Smooth muscle cell (in vitro differentiated cells): ENCODE results near the gene LRBA. TPM values are rescaled to one million over a fixed set of nuclear protein-coding genes. Genes with fewer than 3 reads are reported as not detected.

Experiments used
- DNase-seq: peaks from one replicate; lab custom pipeline; 2025; ENCODE audit not compliant: unreplicated experiment; lab: John Stamatoyannopoulos, UW
- H2AFZ ChIP-seq: fragments of 200-600 bp; sonication (generic); 2 replicates; pipeline ENCODE4 v1.6.0; 2016; ENCODE audit warnings: antibody characterized with exemption, low read depth, mild to moderate bottlenecking
- H3F3A ChIP-seq: fragments of 200-600 bp; sonication (generic); 2 replicates; pipeline ENCODE4 v1.6.0; 2017; ENCODE audit warnings: antibody characterized with exemption, low read depth
- H3K27ac ChIP-seq: fragments of 200-600 bp; sonication (generic); 2 replicates; pipeline ENCODE4 v1.5.1; 2016; ENCODE audit warnings: low read depth, mild to moderate bottlenecking
- H3K27me3 ChIP-seq: fragments of 200-600 bp; sonication (generic); 2 replicates; pipeline ENCODE4 v1.6.1; 2016; ENCODE audit warnings: low read depth, mild to moderate bottlenecking
- H3K36me3 ChIP-seq: fragments of 200-600 bp; sonication (generic); 2 replicates; pipeline ENCODE4 v1.5.1; 2016; ENCODE audit warnings: low read depth
- H3K4me1 ChIP-seq: fragments of 200-600 bp; sonication (generic); 2 replicates; pipeline ENCODE4 v1.5.1; 2016; ENCODE audit warnings: low read depth
- H3K4me2 ChIP-seq: fragments of 200-600 bp; sonication (generic); 2 replicates; pipeline ENCODE4 v1.6.0; 2016; ENCODE audit warnings: mild to moderate bottlenecking
- H3K4me3 ChIP-seq: fragments of 200-600 bp; sonication (generic); 2 replicates; pipeline ENCODE4 v1.5.1; 2016; ENCODE audit warnings: mild to moderate bottlenecking
- H3K79me2 ChIP-seq: fragments of 200-600 bp; sonication (generic); 2 replicates; pipeline ENCODE4 v1.6.0; 2016; ENCODE audit warnings: low read depth, mild to moderate bottlenecking
- H3K9ac ChIP-seq: fragments of 200-600 bp; sonication (generic); 2 replicates; pipeline ENCODE4 v1.6.0; 2016; ENCODE audit warnings: low read depth
- H3K9me3 ChIP-seq: fragments of 200-600 bp; sonication (generic); replicated peaks from 2 replicates; pipeline ENCODE4 v1.5.1; 2016; ENCODE audit warnings: low read depth
- H4K20me1 ChIP-seq: fragments of 200-600 bp; sonication (generic); 2 replicates; pipeline ENCODE4 v1.6.0; 2016; ENCODE audit warnings: low read depth
- CTCF ChIP-seq: fragments of 200-600 bp; sonication (generic); IDR thresholded peaks from 2 replicates; pipeline ENCODE4 v1.5.1; 2017; ENCODE audit warnings: borderline replicate concordance, mild to moderate bottlenecking, antibody characterized with exemption; ENCODE audit not compliant: insufficient read depth, poor library complexity, severe bottlenecking
- WGBS: methylation state at CpG from one replicate; pipeline ENCODE4 v1.1.7; 2016; ENCODE audit warnings: low lambda C conversion rate; 5-methylcytosine and 5-hydroxymethylcytosine counted together
- polyA plus RNA-seq: library from polyadenylated mRNA; unstranded; fragments of >200 nt; fragmentation: Nextera tagmentation; extraction: Ambion mirVana; gene quantifications from 2 replicates; pipeline ENCODE4 v1.2.1, GENCODE V29; 2016
- total RNA-seq: library from RNA; depleted of rRNA; stranded (reverse); fragments of >200 nt; gene quantifications from 2 replicates; pipeline ENCODE4 v1.2.3, GENCODE V29; 2014

LRBA gene
- total and polyA plus RNA-seq, 2 experiments from 2014 or later, result 1.6 to 26.2 TPM

GRCh38 chr4:150306719-150307118 is 708.4 kb downstream of the LRBA start:
- Histone ChIP-seq H3K4me2 (no peak overlapping the region), H3K4me3 (no peak overlapping the region), H3K36me3 (no peaks in the 10 kb centered on the region), H3K27me3 (no peaks in the 10 kb centered on the region), H3K4me1 (peaks cover 17% of the 10 kb centered on the region), H2AFZ (no peak overlapping the region), H3K79me2 (no peaks in the 10 kb centered on the region), H3F3A (no peaks in the 10 kb centered on the region), H3K27ac (no peak overlapping the region), H3K9ac (no peak overlapping the region), H4K20me1 (no peaks in the 10 kb centered on the region), H3K9me3 (no peaks in the 10 kb centered on the region)
- DNase-seq, result no peak
- 94% methylated on average over 1 of the region's 1 CpG for WGBS
- TF ChIP-seq CTCF, result no peak

DNA sequence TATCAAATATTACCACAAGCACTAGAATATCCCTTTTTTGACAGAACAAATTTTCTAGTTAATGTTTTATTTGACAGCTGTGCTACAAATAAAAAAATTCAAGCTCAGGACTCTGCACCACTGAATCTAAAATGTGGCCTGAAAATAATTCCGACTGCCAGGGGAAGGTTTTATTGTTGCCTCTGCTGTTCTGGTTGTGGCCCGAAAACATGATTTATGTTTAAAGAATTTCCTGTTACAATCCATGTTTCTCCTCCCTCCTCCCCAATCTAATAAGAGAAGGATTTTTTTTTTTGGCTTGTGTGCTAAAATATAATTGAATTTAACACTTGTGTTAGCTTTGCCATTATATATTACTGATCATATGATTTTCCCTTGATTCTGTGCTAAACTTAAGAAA is 709.1 kb downstream of the LRBA start:
- 11% methylated on average over 2 of the region's 2 CpGs for WGBS
- no peaks in the 10 kb centered on the region for H3K9me3 ChIP-seq
- peak overlapping the region; percentile 17 for H3K9ac ChIP-seq
- peaks cover 18% of the 10 kb centered on the region for H3K4me1 ChIP-seq
- TF ChIP-seq CTCF, result no peak
- no peaks in the 10 kb centered on the region for H3K79me2 ChIP-seq
- H3K36me3 ChIP-seq, result no peaks in the 10 kb centered on the region
- no peaks in the 10 kb centered on the region for H3K27me3 ChIP-seq
- H3K27ac ChIP-seq, result peak overlapping the region; percentile 37
- DNase-seq, result no peak
- H4K20me1 ChIP-seq, result no peaks in the 10 kb centered on the region
- peak overlapping the region; percentile 46 for H3K4me2 ChIP-seq
- H2AFZ ChIP-seq, result no peak overlapping the region
- no peaks in the 10 kb centered on the region for H3F3A ChIP-seq
- H3K4me3 ChIP-seq, result no peak overlapping the region

- Histone ChIP-seq H3K4me3 (no peak overlapping the region), H3K4me2 (peak overlapping the region; percentile 54), H3F3A (no peaks in the 10 kb centered on the region), H3K4me1 (peaks cover 38% of the 10 kb centered on the region), H4K20me1 (no peaks in the 10 kb centered on the region), H3K79me2 (no peaks in the 10 kb centered on the region), H3K9ac (no peak overlapping the region), H3K9me3 (no peaks in the 10 kb centered on the region), H3K36me3 (no peaks in the 10 kb centered on the region), H3K27ac (peak overlapping the region; percentile 72), H2AFZ (no peak overlapping the region), H3K27me3 (no peaks in the 10 kb centered on the region)
- 30% methylated on average over 4 of the region's 4 CpGs for WGBS
- DNase-seq, result no peak
- TF ChIP-seq CTCF, result no peak
These were observed 712.5 kb downstream of the LRBA start for GRCh38 chr4:150302553-150302952.

- no peak overlapping the region for H3K4me2 ChIP-seq
- no peak overlapping the region for H3K4me3 ChIP-seq
- DNase-seq, result no peak
- no peak overlapping the region for H2AFZ ChIP-seq
- H3F3A ChIP-seq, result no peaks in the 10 kb centered on the region
- no peak overlapping the region for H3K9ac ChIP-seq
- no peak overlapping the region for H3K27ac ChIP-seq
- no peaks in the 10 kb centered on the region for H3K9me3 ChIP-seq
- H3K79me2 ChIP-seq, result no peaks in the 10 kb centered on the region
- no peaks in the 10 kb centered on the region for H3K27me3 ChIP-seq
- H4K20me1 ChIP-seq, result no peaks in the 10 kb centered on the region
- no peaks in the 10 kb centered on the region for H3K36me3 ChIP-seq
- peaks cover 38% of the 10 kb centered on the region for H3K4me1 ChIP-seq
- no peak for TF ChIP-seq CTCF
- 84% methylated on average over 4 of the region's 4 CpGs for WGBS
These were observed 715.3 kb downstream of the LRBA start for GRCh38 chr4:150299816-150300215.
